NCI-H2081 (cell line): Measurements from ENCODE around the gene RBMS3.
"Not testable (repeated sequence)": the region's sequence is repeated elsewhere in the genome, so short reads cannot be mapped to it uniquely, and the experiment has no call there.

ENCODE experiments used
- DNase-seq, 2 experiments: peaks; one replicate each; lab custom pipeline; 2025; lab: John Stamatoyannopoulos, UW

RBMS3 gene

GRCh38 chr3:29339016-29339833 lies 58.4 kb downstream of the RBMS3 start:
- DNase-seq, result no peak

GRCh38 chr3:29344154-29344553 lies 63.3 kb downstream of the RBMS3 start:
- DNase-seq, result no peak

- DNase-seq, result no peak
Measured at GRCh38 chr3:29344935-29345334, 64.1 kb downstream of the RBMS3 start.

DNA sequence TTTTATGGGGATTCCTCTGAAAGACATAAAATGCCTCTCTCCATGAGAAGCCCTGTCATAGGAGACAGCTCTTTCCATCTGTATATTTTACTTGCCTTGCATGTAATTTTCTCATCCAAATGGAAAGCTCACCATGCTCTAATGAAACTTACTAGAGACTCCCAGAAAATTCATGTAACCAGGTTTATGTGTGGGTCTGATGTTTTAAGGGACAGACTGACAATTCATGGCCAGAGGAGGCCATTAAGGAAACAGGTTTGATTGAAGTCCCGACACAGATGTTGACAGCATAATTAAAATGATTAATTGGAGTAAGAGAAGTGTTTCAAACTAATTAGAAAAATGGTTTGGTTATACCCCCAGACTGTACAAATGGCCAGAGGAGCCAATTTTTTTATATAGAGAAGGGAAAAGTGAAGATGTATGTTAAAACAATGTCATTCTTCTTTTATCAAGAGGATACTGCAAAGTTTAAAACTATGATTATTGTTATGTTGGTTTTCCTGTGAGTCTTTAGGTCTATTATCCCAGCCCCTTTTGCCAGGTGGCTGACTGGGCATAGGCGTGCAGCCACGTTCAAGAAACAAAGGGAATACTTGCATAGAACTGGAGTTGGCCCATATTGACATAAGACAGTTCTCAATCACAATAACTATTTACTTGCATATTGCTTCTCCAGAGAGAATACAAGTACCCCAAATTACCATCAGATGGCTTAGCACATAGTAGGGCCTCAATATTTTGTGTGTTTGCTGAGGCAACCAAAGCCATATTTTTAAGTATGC lies 64.8 kb downstream of the RBMS3 start:
- no peak for DNase-seq

- no peak for DNase-seq
Measured at GRCh38 chr3:29346828-29347227, 66.0 kb downstream of the RBMS3 start.

GRCh38 chr3:29347412-29347811 lies 66.5 kb downstream of the RBMS3 start:
- peak in 1 of 2 experiments; percentile 19 for DNase-seq

DNA sequence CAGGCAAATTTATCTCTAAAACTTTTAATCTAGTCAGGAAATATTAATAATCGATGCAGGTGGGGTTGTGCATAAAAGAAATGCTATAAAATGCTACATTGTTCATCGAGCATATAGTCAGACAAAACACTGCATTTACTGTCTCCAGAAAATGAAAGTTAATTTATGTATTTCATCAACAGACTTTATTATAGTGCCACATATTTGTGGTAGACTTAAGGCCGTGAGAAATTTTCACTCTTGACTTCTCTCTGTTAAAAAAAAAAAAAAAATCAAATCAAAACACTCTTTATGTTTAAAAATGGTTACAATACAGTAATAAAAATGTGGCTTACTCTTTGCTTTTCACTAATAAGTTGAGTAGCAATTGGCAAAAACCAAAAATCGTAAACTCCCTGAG lies 67.4 kb downstream of the RBMS3 start:
- DNase-seq, result no peak

DNA sequence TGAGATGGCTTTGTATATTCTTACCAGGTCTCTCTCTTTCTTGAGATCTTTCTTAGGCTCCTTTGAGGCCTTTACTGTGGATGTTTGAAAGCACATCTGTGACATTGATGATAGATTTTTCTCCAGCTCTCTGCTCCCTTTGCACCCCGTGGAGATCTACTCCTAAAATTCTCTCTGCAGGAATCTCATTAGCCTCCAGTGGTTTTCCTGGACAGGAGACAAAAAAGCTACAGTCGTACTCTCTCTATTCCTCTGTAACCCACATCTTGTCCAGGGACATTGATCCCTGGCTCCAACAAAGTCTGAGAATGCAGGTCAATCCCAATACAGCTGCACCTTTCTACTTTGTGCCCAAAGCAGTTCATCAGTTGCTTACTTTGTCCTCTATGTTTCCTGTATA lies 68.2 kb downstream of the RBMS3 start:
- DNase-seq, result no peak

GRCh38 chr3:29353807-29354206 lies 72.9 kb downstream of the RBMS3 start:
- no peak for DNase-seq

DNA sequence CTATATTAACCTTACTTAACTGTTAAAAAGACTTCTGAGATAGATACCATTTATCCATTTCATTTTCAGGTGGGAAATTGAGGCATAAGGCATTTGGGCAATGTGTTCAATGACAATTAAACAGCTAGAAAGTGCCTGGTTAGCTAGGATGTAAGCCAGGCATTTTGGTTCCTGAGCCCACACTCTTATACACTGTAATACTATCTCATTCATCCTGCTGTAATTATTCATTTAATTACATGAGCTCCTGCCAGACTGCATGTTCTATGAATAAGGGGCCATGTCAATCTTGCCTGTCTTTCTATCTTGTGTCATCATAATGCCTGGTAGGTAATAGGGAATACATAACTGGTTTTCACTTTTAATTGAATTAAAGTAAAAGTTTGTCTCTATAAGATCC lies 74.0 kb downstream of the RBMS3 start:
- DNase-seq, result no peak

DNA sequence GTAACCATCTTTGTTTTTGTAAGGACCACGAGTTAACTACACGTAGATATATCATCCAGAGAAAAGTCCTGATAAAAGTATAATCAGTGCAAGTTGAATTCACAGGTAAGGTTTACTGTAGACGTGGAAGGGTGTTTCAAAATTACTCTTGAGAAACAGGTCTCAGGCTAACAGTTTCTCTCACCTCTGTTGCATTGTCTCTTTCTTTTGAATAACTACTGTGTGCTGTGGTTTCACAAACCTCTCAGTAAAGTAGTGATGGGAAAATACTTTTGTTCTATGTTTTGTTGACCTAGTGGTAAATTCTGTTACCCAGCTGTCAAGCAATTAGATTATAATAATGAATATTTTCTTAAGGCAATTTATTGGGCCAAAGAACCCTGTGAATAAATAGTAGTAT lies 75.2 kb downstream of the RBMS3 start:
- DNase-seq, result no peak

DNA sequence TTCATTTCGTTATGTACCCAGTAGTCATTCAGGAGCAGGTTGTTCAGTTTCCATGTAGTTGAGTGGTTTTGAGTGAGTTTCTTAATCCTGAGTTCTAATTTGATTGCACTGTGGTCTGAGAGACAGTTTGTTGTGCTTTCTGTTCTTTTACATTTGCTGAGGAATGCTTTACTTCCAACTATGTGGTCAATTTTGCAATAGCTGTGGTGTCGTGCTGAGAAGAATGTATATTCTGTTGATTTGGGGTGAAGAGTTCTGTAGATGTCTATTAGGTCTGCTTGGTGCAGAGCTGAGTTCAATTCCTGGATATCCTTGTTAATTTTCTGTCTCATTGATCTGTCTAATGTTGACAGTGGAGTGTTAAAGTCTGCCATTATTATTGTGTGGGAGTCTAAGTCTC lies 79.4 kb downstream of the RBMS3 start:
- not testable (repeated sequence) for DNase-seq

GRCh38 chr3:29363110-29363509 lies 82.2 kb downstream of the RBMS3 start:
- no peak for DNase-seq

- DNase-seq, result no peak
Measured at GRCh38 chr3:29370021-29370420, 89.2 kb downstream of the RBMS3 start.

- no peak for DNase-seq
Measured at GRCh38 chr3:29370476-29371420, 89.9 kb downstream of the RBMS3 start.

DNA sequence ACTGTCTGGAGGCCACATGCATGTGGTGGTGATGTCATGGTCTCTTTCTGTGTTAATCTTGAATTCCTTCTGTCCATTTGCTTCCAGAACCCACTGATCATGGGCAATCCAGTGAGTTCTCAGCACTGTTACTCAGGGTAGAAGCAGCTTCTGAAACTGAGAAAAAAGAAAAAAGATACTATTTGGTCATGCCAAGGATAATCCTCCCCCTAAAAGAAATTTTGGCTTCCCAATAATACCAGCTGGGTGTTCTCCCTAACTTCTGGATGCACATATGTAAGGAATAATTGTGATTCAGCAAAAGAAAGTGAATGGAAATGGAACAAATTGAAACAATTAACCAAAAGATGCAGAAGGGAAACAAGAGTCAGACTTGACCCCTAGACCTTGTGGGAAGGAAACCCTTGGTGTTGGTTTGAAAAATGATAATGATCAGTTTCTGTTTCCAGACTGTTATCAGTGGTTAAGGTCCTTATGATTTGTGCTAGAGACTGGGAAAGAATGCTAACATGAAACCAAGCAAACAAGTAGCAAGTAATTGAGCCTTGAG lies 92.3 kb downstream of the RBMS3 start:
- no peak for DNase-seq

GRCh38 chr3:29374226-29374625 lies 93.4 kb downstream of the RBMS3 start:
- DNase-seq, result no peak

- no peak for DNase-seq
Measured at GRCh38 chr3:29379097-29379496, 98.2 kb downstream of the RBMS3 start.

- no peak for DNase-seq
Measured at GRCh38 chr3:29381595-29381994, 100.7 kb downstream of the RBMS3 start.

GRCh38 chr3:29382409-29382808 lies 101.5 kb downstream of the RBMS3 start:
- DNase-seq, result no peak

GRCh38 chr3:29382845-29383244 lies 102.0 kb downstream of the RBMS3 start:
- DNase-seq, result no peak

DNA sequence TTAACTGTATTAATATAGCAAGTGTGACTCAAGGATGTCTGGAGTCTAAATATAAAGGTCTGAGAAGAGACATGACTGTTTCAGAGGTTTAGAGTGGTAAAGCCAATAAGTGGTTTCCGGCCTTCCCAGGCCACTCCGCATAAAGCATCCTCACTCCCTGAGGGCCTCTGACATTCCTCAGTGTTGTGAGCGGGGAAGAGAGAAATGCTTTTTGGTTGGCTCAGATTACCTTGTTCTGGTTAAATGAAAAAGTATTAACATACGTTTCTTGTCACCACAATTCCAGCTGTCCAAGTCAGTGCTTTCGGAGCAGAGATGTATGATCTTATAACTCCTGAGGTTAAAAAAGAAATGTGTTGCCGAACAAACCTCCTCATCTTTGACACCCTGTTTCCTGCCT lies 103.8 kb downstream of the RBMS3 start:
- no peak for DNase-seq
